H1 (cell line): ENCODE results near the gene CEP85. TPM values are rescaled to one million over a fixed set of nuclear protein-coding genes. Genes with fewer than 3 reads are reported as not detected.

Experiments used
- CREB1 ChIP-seq: IDR thresholded peaks from 2 replicates; pipeline ENCODE4 v1.6.1; 2012; ENCODE audit warnings: inconsistent platforms
- PHF8 ChIP-seq: fragments of 200-600 bp; sonication (generic); conservative IDR thresholded peaks from 2 replicates; pipeline ENCODE4 v1.7.1; 2012; ENCODE audit warnings: low read depth, mild to moderate bottlenecking, inconsistent platforms, low read length, moderate library complexity
- POLR2AphosphoS5 ChIP-seq: IDR thresholded peaks from 2 replicates; pipeline ENCODE4 v1.6.1; 2011; ENCODE audit warnings: low read depth, low read length
- POU5F1 ChIP-seq: IDR thresholded peaks from 2 replicates; pipeline ENCODE4 v1.6.1; 2011; ENCODE audit warnings: low read depth, mild to moderate bottlenecking, low read length, moderate library complexity
- RFX5 ChIP-seq: IDR thresholded peaks from 2 replicates; pipeline ENCODE4 v1.6.1; 2011; ENCODE audit warnings: low read depth, low read length, improper control_type of control experiment, borderline replicate concordance
- RXRA ChIP-seq: IDR thresholded peaks from 2 replicates; pipeline ENCODE4 v1.6.1; 2011; ENCODE audit warnings: low read depth, mild to moderate bottlenecking, low read length, moderate library complexity; ENCODE audit not compliant: insufficient read depth
- SIN3A ChIP-seq, 2 experiments: IDR thresholded peaks in 1 of 2; conservative IDR thresholded peaks in 1 of 2; 2 replicates each; pipeline ENCODE4 v1.6.1; 2011 to 2012; ENCODE audit warnings: low read length in 2 of 2, improper control_type of control experiment in 1 of 2, low read depth in 1 of 2, mild to moderate bottlenecking in 1 of 2
- SIRT6 ChIP-seq: IDR thresholded peaks from one replicate; pipeline ENCODE4 v1.7.1; 2012; ENCODE audit warnings: low read length, inconsistent platforms
- TBP ChIP-seq: IDR thresholded peaks from 2 replicates; pipeline ENCODE4 v1.6.1; 2011; ENCODE audit warnings: low read depth, low read length, improper control_type of control experiment
- TCF12 ChIP-seq: IDR thresholded peaks from 2 replicates; pipeline ENCODE4 v1.6.1; 2011; ENCODE audit warnings: low read depth, mild to moderate bottlenecking, low read length
- YY1 ChIP-seq: IDR thresholded peaks from 2 replicates; pipeline ENCODE4 v1.6.1; 2011; ENCODE audit warnings: low read depth, mild to moderate bottlenecking, low read length
- polyA plus RNA-seq, 7 experiments: library from polyadenylated mRNA; depleted of rRNA in 3 of 7; stranded (reverse) in 5 of 7; unstranded in 2 of 7; fragments of >200 nt in 5 of 7; fragments of 200-250 nt in 2 of 7; gene quantifications; 1 replicate in 5 of 7; 2 replicates in 1 of 7; 4 replicates in 1 of 7; pipeline versions ENCODE4 v1.2.1 to v1.2.3, GENCODE V29; 2011 to 2013; ENCODE audit warnings: missing spikeins in 2 of 7, mixed read lengths in 2 of 7
- total RNA-seq: library from RNA; stranded (reverse); fragmentation: NEBNext Ultra II Directional; extraction: Animal tissue kit (Norgen Biotek cat#: 25700); gene quantifications from 2 replicates; pipeline ENCODE4 v1.2.1, GENCODE V29; 2021
- TF ChIP-seq, protein P1 (sequence below): fragments of 300-600 bp; sonication (generic); IDR thresholded peaks from 2 replicates; pipeline ENCODE4 v1.7.1; 2012; ENCODE audit warnings: low read length, moderate library complexity, mild to moderate bottlenecking, inconsistent platforms; ENCODE audit not compliant: insufficient replicate concordance

CEP85 gene
- total and polyA plus RNA-seq, 2 of the 8 experiments (the other 6 are each of a cell fraction or from before 2014, with no cell fraction given), result 40.4 to 43.7 TPM

DNA sequence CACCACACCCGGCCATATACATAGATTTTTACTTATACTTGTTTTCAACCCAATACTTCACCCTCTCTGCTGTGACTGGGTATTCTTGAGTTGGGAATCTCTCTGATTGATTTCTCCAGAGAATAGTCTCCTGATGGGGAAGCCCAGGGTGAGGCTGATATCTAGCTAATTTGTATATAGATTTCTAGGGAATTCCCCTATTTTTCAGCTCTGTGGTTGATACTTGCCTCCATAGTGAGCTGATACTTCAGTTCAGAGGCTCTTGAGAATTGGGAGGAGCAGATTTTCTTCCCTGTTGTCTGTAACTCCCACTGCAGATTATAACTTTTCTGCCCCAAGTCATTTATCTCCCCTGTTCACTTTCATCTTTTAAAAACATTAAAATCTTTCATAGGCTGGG is 31.4 kb downstream of the CEP85 start (continued):
- TF ChIP-seq, protein P1, sequence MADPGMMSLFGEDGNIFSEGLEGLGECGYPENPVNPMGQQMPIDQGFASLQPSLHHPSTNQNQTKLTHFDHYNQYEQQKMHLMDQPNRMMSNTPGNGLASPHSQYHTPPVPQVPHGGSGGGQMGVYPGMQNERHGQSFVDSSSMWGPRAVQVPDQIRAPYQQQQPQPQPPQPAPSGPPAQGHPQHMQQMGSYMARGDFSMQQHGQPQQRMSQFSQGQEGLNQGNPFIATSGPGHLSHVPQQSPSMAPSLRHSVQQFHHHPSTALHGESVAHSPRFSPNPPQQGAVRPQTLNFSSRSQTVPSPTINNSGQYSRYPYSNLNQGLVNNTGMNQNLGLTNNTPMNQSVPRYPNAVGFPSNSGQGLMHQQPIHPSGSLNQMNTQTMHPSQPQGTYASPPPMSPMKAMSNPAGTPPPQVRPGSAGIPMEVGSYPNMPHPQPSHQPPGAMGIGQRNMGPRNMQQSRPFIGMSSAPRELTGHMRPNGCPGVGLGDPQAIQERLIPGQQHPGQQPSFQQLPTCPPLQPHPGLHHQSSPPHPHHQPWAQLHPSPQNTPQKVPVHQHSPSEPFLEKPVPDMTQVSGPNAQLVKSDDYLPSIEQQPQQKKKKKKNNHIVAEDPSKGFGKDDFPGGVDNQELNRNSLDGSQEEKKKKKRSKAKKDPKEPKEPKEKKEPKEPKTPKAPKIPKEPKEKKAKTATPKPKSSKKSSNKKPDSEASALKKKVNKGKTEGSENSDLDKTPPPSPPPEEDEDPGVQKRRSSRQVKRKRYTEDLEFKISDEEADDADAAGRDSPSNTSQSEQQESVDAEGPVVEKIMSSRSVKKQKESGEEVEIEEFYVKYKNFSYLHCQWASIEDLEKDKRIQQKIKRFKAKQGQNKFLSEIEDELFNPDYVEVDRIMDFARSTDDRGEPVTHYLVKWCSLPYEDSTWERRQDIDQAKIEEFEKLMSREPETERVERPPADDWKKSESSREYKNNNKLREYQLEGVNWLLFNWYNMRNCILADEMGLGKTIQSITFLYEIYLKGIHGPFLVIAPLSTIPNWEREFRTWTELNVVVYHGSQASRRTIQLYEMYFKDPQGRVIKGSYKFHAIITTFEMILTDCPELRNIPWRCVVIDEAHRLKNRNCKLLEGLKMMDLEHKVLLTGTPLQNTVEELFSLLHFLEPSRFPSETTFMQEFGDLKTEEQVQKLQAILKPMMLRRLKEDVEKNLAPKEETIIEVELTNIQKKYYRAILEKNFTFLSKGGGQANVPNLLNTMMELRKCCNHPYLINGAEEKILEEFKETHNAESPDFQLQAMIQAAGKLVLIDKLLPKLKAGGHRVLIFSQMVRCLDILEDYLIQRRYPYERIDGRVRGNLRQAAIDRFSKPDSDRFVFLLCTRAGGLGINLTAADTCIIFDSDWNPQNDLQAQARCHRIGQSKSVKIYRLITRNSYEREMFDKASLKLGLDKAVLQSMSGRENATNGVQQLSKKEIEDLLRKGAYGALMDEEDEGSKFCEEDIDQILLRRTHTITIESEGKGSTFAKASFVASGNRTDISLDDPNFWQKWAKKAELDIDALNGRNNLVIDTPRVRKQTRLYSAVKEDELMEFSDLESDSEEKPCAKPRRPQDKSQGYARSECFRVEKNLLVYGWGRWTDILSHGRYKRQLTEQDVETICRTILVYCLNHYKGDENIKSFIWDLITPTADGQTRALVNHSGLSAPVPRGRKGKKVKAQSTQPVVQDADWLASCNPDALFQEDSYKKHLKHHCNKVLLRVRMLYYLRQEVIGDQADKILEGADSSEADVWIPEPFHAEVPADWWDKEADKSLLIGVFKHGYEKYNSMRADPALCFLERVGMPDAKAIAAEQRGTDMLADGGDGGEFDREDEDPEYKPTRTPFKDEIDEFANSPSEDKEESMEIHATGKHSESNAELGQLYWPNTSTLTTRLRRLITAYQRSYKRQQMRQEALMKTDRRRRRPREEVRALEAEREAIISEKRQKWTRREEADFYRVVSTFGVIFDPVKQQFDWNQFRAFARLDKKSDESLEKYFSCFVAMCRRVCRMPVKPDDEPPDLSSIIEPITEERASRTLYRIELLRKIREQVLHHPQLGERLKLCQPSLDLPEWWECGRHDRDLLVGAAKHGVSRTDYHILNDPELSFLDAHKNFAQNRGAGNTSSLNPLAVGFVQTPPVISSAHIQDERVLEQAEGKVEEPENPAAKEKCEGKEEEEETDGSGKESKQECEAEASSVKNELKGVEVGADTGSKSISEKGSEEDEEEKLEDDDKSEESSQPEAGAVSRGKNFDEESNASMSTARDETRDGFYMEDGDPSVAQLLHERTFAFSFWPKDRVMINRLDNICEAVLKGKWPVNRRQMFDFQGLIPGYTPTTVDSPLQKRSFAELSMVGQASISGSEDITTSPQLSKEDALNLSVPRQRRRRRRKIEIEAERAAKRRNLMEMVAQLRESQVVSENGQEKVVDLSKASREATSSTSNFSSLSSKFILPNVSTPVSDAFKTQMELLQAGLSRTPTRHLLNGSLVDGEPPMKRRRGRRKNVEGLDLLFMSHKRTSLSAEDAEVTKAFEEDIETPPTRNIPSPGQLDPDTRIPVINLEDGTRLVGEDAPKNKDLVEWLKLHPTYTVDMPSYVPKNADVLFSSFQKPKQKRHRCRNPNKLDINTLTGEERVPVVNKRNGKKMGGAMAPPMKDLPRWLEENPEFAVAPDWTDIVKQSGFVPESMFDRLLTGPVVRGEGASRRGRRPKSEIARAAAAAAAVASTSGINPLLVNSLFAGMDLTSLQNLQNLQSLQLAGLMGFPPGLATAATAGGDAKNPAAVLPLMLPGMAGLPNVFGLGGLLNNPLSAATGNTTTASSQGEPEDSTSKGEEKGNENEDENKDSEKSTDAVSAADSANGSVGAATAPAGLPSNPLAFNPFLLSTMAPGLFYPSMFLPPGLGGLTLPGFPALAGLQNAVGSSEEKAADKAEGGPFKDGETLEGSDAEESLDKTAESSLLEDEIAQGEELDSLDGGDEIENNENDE, result no peak
- no peak for TF ChIP-seq CREB1
- no peak for TF ChIP-seq PHF8
- TF ChIP-seq RFX5, result no peak
- no peak for TF ChIP-seq TBP
- TF ChIP-seq POU5F1, result no peak
- no peak for TF ChIP-seq POLR2AphosphoS5
- TF ChIP-seq TCF12, result no peak
- TF ChIP-seq SIN3A (conservative IDR thresholded peaks at IDR 0.05 in 1 of 2, IDR thresholded peaks at IDR 0.05 in 1 of 2; ENCODE audit: low read depth in 1 of 2, low read length in 2 of 2), result no peak
- no peak for TF ChIP-seq YY1
- no peak for TF ChIP-seq RXRA
- no peak for TF ChIP-seq SIRT6
- TF ChIP-seq, all 59 proteins: peak for 0
